Measurements from ENCODE around the gene RBMS3. TPM values are rescaled to one million over a fixed set of nuclear protein-coding genes. Genes with fewer than 3 reads are reported as not detected.

RBMS3 gene
- total and polyA plus RNA-seq, 2 donors (not counting 1 experiment from before 2014, with no cell fraction given), result 26.9 to 68.4 TPM

- no peak overlapping the region for H3K9ac ChIP-seq (ENCODE audit: insufficient read depth, low read length)
- H3K4me2 ChIP-seq (ENCODE audit: extremely low read depth, insufficient read depth, low read length), result no peak overlapping the region
- no peaks in the 10 kb centered on the region for H3K4me1 ChIP-seq (ENCODE audit: control insufficient read depth, extremely low read depth, insufficient read depth, low read length)
- no peaks in the 10 kb centered on the region for H3K9me3 ChIP-seq (ENCODE audit: control insufficient read depth, insufficient read depth, low read depth, low read length)
- H2AFZ ChIP-seq (ENCODE audit: low read length), result no peak overlapping the region
- no peaks in the 10 kb centered on the region for H3K27me3 ChIP-seq (ENCODE audit: control insufficient read depth, insufficient read depth, low read length)
- H3K36me3 ChIP-seq (ENCODE audit: control insufficient read depth, insufficient read depth, low read length), result no peaks in the 10 kb centered on the region
- no peak for TF ChIP-seq EZH2 (IDR thresholded peaks at IDR 0.05; ENCODE audit: low read length, missing control alignments)
- no peak for TF ChIP-seq CTCF (conservative IDR thresholded peaks at IDR 0.05 in 1 of 2, IDR thresholded peaks at IDR 0.05 in 1 of 2; ENCODE audit: low read depth in 1 of 2, low read length in 2 of 2)
- H3K27ac ChIP-seq (ENCODE audit: insufficient read depth, low read length), result no peak overlapping the region
- H3K79me2 ChIP-seq (ENCODE audit: control insufficient read depth, insufficient read depth, low read length), result no peaks in the 10 kb centered on the region
- H3K4me3 ChIP-seq (replicated peaks in 1 of 4; ENCODE audit: control extremely low read depth in 1 of 4, insufficient read depth in 1 of 4, low read depth in 3 of 4, low read length in 4 of 4), result no peak overlapping the region
- H4K20me1 ChIP-seq (ENCODE audit: control insufficient read depth, extremely low read depth, insufficient read depth, low read length), result no peaks in the 10 kb centered on the region
- DNase-seq (ENCODE audit: low read depth in 2 of 2), result no peak
Measured at GRCh38 chr3:29892976-29893554, 612.2 kb downstream of the RBMS3 start.

- DNase-seq (ENCODE audit: low read depth in 2 of 2), result no peak
- H3K27me3 ChIP-seq (ENCODE audit: control insufficient read depth, insufficient read depth, low read length), result no peaks in the 10 kb centered on the region
- no peak for TF ChIP-seq CTCF (conservative IDR thresholded peaks at IDR 0.05 in 1 of 2, IDR thresholded peaks at IDR 0.05 in 1 of 2; ENCODE audit: low read depth in 1 of 2, low read length in 2 of 2)
- no peak for TF ChIP-seq EZH2 (IDR thresholded peaks at IDR 0.05; ENCODE audit: low read length, missing control alignments)
- no peak overlapping the region for H3K4me2 ChIP-seq (ENCODE audit: extremely low read depth, insufficient read depth, low read length)
- no peaks in the 10 kb centered on the region for H3K79me2 ChIP-seq (ENCODE audit: control insufficient read depth, insufficient read depth, low read length)
- no peak overlapping the region for H3K4me3 ChIP-seq (replicated peaks in 1 of 4; ENCODE audit: control extremely low read depth in 1 of 4, insufficient read depth in 1 of 4, low read depth in 3 of 4, low read length in 4 of 4)
- no peaks in the 10 kb centered on the region for H3K36me3 ChIP-seq (ENCODE audit: control insufficient read depth, insufficient read depth, low read length)
- H3K9me3 ChIP-seq (ENCODE audit: control insufficient read depth, insufficient read depth, low read depth, low read length), result no peaks in the 10 kb centered on the region
- no peak overlapping the region for H2AFZ ChIP-seq (ENCODE audit: low read length)
- H3K4me1 ChIP-seq (ENCODE audit: control insufficient read depth, extremely low read depth, insufficient read depth, low read length), result no peaks in the 10 kb centered on the region
- no peak overlapping the region for H3K9ac ChIP-seq (ENCODE audit: insufficient read depth, low read length)
- no peaks in the 10 kb centered on the region for H4K20me1 ChIP-seq (ENCODE audit: control insufficient read depth, extremely low read depth, insufficient read depth, low read length)
- no peak overlapping the region for H3K27ac ChIP-seq (ENCODE audit: insufficient read depth, low read length)
Measured at GRCh38 chr3:29896856-29897255, 616.0 kb downstream of the RBMS3 start.

GRCh38 chr3:29898171-29898965 lies 617.5 kb downstream of the RBMS3 start:
- H3K9me3 ChIP-seq (ENCODE audit: control insufficient read depth, insufficient read depth, low read depth, low read length), result no peaks in the 10 kb centered on the region
- H3K4me3 ChIP-seq (replicated peaks in 1 of 4; ENCODE audit: control extremely low read depth in 1 of 4, insufficient read depth in 1 of 4, low read depth in 3 of 4, low read length in 4 of 4), result no peak overlapping the region
- no peak overlapping the region for H2AFZ ChIP-seq (ENCODE audit: low read length)
- H3K27me3 ChIP-seq (ENCODE audit: control insufficient read depth, insufficient read depth, low read length), result no peaks in the 10 kb centered on the region
- H3K27ac ChIP-seq (ENCODE audit: insufficient read depth, low read length), result no peak overlapping the region
- H4K20me1 ChIP-seq (ENCODE audit: control insufficient read depth, extremely low read depth, insufficient read depth, low read length), result no peaks in the 10 kb centered on the region
- no peaks in the 10 kb centered on the region for H3K4me1 ChIP-seq (ENCODE audit: control insufficient read depth, extremely low read depth, insufficient read depth, low read length)
- no peak overlapping the region for H3K9ac ChIP-seq (ENCODE audit: insufficient read depth, low read length)
- H3K79me2 ChIP-seq (ENCODE audit: control insufficient read depth, insufficient read depth, low read length), result no peaks in the 10 kb centered on the region
- no peak for DNase-seq (ENCODE audit: low read depth in 2 of 2)
- TF ChIP-seq EZH2 (IDR thresholded peaks at IDR 0.05; ENCODE audit: low read length, missing control alignments), result no peak
- no peak for TF ChIP-seq CTCF (conservative IDR thresholded peaks at IDR 0.05 in 1 of 2, IDR thresholded peaks at IDR 0.05 in 1 of 2; ENCODE audit: low read depth in 1 of 2, low read length in 2 of 2)
- no peak overlapping the region for H3K4me2 ChIP-seq (ENCODE audit: extremely low read depth, insufficient read depth, low read length)
- H3K36me3 ChIP-seq (ENCODE audit: control insufficient read depth, insufficient read depth, low read length), result no peaks in the 10 kb centered on the region
